ENCODE data around the gene MEMO1.
"Not testable (repeated sequence)": the region's sequence is repeated elsewhere in the genome, so short reads cannot be mapped to it uniquely, and the experiment has no call there.

Gene MEMO1

DNA sequence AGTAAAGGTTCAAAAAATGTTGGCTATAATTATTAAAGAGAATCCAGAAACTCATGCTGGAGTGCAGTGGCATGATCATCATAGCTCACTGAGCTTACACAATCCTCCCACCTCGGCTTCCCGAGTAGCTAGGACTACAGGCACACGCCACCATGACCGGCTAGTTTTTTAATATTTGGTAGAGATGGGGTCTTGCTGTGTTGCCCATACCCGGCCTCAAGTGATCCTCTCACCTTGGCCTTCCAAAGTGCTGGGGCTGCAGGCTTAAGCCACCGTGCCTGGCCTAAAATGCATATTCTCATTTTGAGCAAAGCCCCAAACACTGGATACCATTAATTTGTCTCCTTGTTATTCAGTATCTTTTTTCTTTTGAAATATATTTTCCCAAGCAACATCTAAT is 32.4 kb downstream of the MEMO1 start:
- peaks cover 9% of the 10 kb centered on the region; the same call in 1 of the 2 replicates for H3K4me1 ChIP-seq (ENCODE audit: control insufficient read depth, insufficient read depth, low read length)
- no peak overlapping the region for H3K4me3 ChIP-seq (ENCODE audit: low read depth, low read length)
- H3K9ac ChIP-seq (ENCODE audit: low read depth, low read length) = no peak overlapping the region
- H3K36me3 ChIP-seq (ENCODE audit: control insufficient read depth, insufficient read depth, low read length) = no peaks in the 10 kb centered on the region
- no peaks in the 10 kb centered on the region for H3K9me3 ChIP-seq (ENCODE audit: control insufficient read depth, insufficient read depth, low read length)
- H3K27ac ChIP-seq (ENCODE audit: low read depth, low read length) = no peak overlapping the region
- no peaks in the 10 kb centered on the region for H3K27me3 ChIP-seq (ENCODE audit: control insufficient read depth, insufficient read depth, low read length)

DNA sequence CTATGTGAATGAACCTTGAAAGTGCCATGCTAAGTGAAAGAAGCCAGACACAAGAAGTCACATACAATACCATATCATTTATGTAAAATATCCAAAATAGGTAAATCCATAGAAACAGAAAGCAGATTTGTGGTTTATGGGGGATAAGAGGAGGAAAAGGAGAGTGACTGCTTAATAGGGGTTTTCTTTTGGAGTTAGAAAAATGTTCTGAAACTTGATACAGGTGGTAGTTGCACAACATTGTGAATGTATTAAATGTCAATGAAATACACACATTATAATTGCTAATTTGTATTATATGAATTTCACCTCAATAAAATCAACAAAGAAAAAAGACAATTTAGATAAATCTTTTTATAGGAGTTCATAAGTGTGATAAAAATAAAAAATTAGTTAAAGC is 37.1 kb downstream of the MEMO1 start:
- H3K4me1 ChIP-seq (ENCODE audit: control insufficient read depth, insufficient read depth, low read length) = no peaks in the 10 kb centered on the region

DNA sequence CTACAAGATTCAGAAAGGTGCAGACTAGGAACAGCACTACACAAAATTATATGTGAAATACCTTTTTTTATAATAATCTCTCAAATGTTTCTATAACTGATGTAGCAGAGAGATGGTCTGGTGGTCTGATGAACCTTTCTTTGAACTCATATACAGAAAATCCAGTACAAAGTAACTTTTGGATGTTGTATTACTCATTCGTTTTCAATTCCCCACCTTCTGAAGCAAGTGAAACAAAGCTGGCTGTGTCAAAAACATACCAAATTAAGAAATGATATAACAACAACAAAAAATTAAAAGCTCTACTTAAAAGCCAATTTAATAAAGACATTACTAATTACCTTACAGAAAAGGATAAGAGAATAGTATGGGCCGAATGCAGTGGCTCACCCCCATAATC is 38.7 kb downstream of the MEMO1 start:
- Histone ChIP-seq H3K36me3 (ENCODE audit: control insufficient read depth, insufficient read depth, low read length) (no peaks in the 10 kb centered on the region), H3K9ac (ENCODE audit: low read depth, low read length) (no peak overlapping the region), H3K27ac (ENCODE audit: low read depth, low read length) (no peak overlapping the region), H3K27me3 (ENCODE audit: control insufficient read depth, insufficient read depth, low read length) (no peaks in the 10 kb centered on the region), H3K9me3 (ENCODE audit: control insufficient read depth, insufficient read depth, low read length) (no peaks in the 10 kb centered on the region), H3K4me1 (ENCODE audit: control insufficient read depth, insufficient read depth, low read length) (no peaks in the 10 kb centered on the region), H3K4me3 (ENCODE audit: low read depth, low read length) (no peak overlapping the region)

More for the DNA sequence above, 37.1 kb downstream of the MEMO1 start:
- no peak overlapping the region for H3K4me3 ChIP-seq (ENCODE audit: low read depth, low read length)
- H3K27me3 ChIP-seq (ENCODE audit: control insufficient read depth, insufficient read depth, low read length) = no peaks in the 10 kb centered on the region
- H3K9me3 ChIP-seq (ENCODE audit: control insufficient read depth, insufficient read depth, low read length) = no peaks in the 10 kb centered on the region
- H3K36me3 ChIP-seq (ENCODE audit: control insufficient read depth, insufficient read depth, low read length) = no peaks in the 10 kb centered on the region
- H3K9ac ChIP-seq (ENCODE audit: low read depth, low read length) = no peak overlapping the region
- no peak overlapping the region for H3K27ac ChIP-seq (ENCODE audit: low read depth, low read length)

DNA sequence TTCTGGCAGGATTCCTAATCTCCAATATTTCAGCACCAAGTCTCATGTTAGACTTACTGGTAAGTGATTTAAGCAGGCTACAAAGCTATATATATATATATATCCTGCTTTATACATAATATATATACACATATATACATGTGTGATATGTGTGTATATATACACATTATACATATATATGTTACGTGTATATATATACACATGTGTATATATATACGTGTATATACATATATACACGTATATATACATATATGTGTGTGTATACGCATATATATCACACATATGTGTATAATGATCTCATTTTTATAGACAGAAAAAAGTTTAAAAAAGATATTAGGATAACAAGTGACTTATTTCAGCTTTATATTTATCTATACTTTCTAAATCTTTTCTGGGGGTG is 41.6 kb downstream of the MEMO1 start:
- Histone ChIP-seq H3K9ac (ENCODE audit: low read depth, low read length) (no peak overlapping the region), H3K27me3 (ENCODE audit: control insufficient read depth, insufficient read depth, low read length) (no peaks in the 10 kb centered on the region), H3K27ac (ENCODE audit: low read depth, low read length) (no peak overlapping the region), H3K9me3 (ENCODE audit: control insufficient read depth, insufficient read depth, low read length) (no peaks in the 10 kb centered on the region), H3K4me1 (ENCODE audit: control insufficient read depth, insufficient read depth, low read length) (no peaks in the 10 kb centered on the region), H3K36me3 (ENCODE audit: control insufficient read depth, insufficient read depth, low read length) (no peaks in the 10 kb centered on the region), H3K4me3 (ENCODE audit: low read depth, low read length) (no peak overlapping the region)

DNA sequence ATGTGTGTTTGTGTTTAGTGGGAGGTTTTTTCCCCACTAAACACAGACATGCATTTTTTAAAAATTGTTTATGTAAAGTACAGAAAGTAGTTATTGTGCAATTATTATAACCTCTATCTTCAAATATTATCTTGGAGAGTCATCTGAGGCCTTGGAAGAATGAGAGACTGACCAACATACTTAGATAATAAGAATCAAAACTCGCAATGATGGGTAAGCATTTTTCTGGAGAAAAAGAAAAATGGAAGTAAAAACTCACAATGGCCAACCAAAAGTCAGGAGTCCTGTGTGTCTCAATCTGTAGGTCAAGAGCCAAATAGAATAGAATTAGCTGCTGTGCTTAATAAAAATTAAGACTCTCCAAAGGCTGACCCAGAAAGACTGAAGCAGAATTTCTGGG is 43.0 kb downstream of the MEMO1 start:
- H3K9ac ChIP-seq (ENCODE audit: low read depth, low read length) = no peak overlapping the region
- H3K27ac ChIP-seq (ENCODE audit: low read depth, low read length) = no peak overlapping the region
- no peaks in the 10 kb centered on the region for H3K4me1 ChIP-seq (ENCODE audit: control insufficient read depth, insufficient read depth, low read length)
- no peaks in the 10 kb centered on the region for H3K9me3 ChIP-seq (ENCODE audit: control insufficient read depth, insufficient read depth, low read length)
- H3K36me3 ChIP-seq (ENCODE audit: control insufficient read depth, insufficient read depth, low read length) = no peaks in the 10 kb centered on the region
- no peaks in the 10 kb centered on the region for H3K27me3 ChIP-seq (ENCODE audit: control insufficient read depth, insufficient read depth, low read length)
- H3K4me3 ChIP-seq (ENCODE audit: low read depth, low read length) = no peak overlapping the region

DNA sequence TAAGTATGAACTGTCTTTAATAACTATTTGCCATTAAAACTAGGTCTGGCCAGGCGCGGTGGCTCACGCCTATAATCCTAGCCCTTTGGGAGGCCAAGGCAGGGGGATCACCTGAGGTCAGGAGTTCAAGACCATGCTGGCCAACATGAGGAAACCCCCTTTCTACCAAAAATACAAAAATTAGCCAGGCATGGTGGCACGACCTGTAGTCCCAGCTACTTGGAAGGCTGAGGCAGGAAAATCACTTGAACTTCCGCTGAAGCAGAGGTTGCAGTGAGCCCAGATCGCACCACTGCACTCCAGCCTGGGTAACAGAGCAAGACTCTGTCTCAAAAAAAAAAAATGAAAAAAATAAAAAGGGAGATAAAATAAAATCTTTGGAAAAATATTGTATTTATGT is 44.4 kb downstream of the MEMO1 start:
- not testable (repeated sequence) for H3K4me3 ChIP-seq (ENCODE audit: low read depth, low read length); H3K27me3 ChIP-seq (ENCODE audit: control insufficient read depth, insufficient read depth, low read length); H3K9ac ChIP-seq (ENCODE audit: low read depth, low read length); H3K27ac ChIP-seq (ENCODE audit: low read depth, low read length); H3K36me3 ChIP-seq (ENCODE audit: control insufficient read depth, insufficient read depth, low read length); H3K4me1 ChIP-seq (ENCODE audit: control insufficient read depth, insufficient read depth, low read length); H3K9me3 ChIP-seq (ENCODE audit: control insufficient read depth, insufficient read depth, low read length)

DNA sequence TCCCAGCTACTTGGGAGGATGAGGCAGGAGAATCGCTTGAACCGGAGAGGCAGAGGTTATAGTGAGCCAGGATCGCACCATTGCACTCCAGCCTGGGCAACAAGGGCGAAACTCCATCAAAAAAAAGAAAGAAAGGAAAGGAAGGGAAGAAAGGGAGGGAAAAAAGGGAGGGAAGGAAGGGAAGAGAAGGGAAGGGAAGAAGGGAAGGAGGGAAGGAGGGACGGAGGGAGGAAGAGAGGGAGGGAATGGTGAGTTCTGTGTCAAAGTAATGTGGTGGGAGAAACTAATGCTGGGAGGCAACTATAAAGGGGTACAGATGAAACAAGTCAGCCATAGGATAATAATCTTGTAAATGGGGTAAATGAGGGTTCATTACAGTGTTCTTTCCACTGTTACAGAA is 45.7 kb downstream of the MEMO1 start:
- H3K9me3 ChIP-seq (ENCODE audit: control insufficient read depth, insufficient read depth, low read length) = no peaks in the 10 kb centered on the region
- no peak overlapping the region for H3K27ac ChIP-seq (ENCODE audit: low read depth, low read length)
- no peak overlapping the region for H3K4me3 ChIP-seq (ENCODE audit: low read depth, low read length)
- no peaks in the 10 kb centered on the region for H3K36me3 ChIP-seq (ENCODE audit: control insufficient read depth, insufficient read depth, low read length)
- no peak overlapping the region for H3K9ac ChIP-seq (ENCODE audit: low read depth, low read length)
- no peaks in the 10 kb centered on the region for H3K4me1 ChIP-seq (ENCODE audit: control insufficient read depth, insufficient read depth, low read length)
- no peaks in the 10 kb centered on the region for H3K27me3 ChIP-seq (ENCODE audit: control insufficient read depth, insufficient read depth, low read length)

DNA sequence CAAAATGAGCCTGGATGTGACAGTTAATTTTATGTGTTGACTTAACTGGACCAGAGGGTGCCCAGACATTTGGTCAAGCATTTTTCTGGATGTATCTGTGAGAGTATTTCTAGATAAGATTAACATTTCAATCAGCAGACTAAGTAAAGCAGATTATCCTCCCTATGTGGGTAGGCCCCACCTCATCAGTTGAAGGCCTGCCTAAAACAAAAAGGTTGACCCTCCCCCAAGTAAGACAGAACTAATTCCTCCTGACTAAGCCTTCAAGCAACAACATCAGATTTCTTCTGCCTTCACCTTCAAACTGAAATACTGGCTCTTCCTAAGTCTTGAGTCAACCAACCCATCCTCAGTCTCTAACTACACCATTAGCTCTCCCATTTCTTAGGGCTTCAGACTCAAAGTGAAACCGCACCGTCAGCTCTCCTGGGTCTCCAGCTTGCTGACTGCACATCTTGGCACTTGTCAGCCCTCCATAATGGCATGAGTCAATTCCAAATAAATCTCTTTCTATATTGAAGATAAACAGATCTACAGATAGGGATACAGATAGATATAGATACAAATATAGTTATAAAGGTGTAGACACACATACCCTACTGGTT is 47.9 kb downstream of the MEMO1 start:
- H3K27ac ChIP-seq (ENCODE audit: low read depth, low read length) = no peak overlapping the region
- no peak overlapping the region for H3K4me3 ChIP-seq (ENCODE audit: low read depth, low read length)
- H3K4me1 ChIP-seq (ENCODE audit: control insufficient read depth, insufficient read depth, low read length) = no peaks in the 10 kb centered on the region
- H3K36me3 ChIP-seq (ENCODE audit: control insufficient read depth, insufficient read depth, low read length) = no peaks in the 10 kb centered on the region
- H3K9ac ChIP-seq (ENCODE audit: low read depth, low read length) = no peak overlapping the region
- H3K27me3 ChIP-seq (ENCODE audit: control insufficient read depth, insufficient read depth, low read length) = no peaks in the 10 kb centered on the region
- no peaks in the 10 kb centered on the region for H3K9me3 ChIP-seq (ENCODE audit: control insufficient read depth, insufficient read depth, low read length)

DNA sequence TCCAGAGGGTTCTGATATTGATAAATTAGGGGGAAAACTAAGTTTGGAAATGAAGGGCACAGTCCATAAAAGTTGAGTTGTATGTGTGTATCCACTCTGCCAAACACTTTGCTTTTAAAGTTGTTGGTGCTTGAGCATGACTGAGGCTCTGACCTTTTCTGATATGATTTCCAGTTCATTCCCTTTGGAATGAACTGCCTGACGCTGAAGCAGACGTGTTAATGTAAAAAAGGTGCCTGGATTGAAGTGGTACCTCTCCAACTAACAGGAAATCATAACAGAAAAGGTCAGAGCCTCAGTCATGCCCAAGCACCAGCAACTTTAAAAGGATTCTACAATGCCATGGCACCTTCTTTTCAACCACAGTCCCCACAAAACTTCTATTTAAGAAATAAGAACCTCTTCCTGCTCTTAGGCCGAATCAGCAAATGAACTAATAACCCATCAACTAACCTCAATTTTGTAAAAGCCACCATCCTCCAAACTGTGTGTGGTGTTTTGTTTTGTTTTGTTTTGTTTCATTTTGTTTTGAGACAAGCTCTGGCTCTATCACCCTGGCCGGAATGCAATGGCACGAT is 52.6 kb downstream of the MEMO1 start:
- Histone ChIP-seq H3K4me3 (ENCODE audit: low read depth, low read length) (no peak overlapping the region), H3K27ac (ENCODE audit: low read depth, low read length) (no peak overlapping the region), H3K9me3 (ENCODE audit: control insufficient read depth, insufficient read depth, low read length) (no peaks in the 10 kb centered on the region), H3K4me1 (ENCODE audit: control insufficient read depth, insufficient read depth, low read length) (no peaks in the 10 kb centered on the region), H3K36me3 (ENCODE audit: control insufficient read depth, insufficient read depth, low read length) (no peaks in the 10 kb centered on the region), H3K27me3 (ENCODE audit: control insufficient read depth, insufficient read depth, low read length) (no peaks in the 10 kb centered on the region), H3K9ac (ENCODE audit: low read depth, low read length) (no peak overlapping the region)

DNA sequence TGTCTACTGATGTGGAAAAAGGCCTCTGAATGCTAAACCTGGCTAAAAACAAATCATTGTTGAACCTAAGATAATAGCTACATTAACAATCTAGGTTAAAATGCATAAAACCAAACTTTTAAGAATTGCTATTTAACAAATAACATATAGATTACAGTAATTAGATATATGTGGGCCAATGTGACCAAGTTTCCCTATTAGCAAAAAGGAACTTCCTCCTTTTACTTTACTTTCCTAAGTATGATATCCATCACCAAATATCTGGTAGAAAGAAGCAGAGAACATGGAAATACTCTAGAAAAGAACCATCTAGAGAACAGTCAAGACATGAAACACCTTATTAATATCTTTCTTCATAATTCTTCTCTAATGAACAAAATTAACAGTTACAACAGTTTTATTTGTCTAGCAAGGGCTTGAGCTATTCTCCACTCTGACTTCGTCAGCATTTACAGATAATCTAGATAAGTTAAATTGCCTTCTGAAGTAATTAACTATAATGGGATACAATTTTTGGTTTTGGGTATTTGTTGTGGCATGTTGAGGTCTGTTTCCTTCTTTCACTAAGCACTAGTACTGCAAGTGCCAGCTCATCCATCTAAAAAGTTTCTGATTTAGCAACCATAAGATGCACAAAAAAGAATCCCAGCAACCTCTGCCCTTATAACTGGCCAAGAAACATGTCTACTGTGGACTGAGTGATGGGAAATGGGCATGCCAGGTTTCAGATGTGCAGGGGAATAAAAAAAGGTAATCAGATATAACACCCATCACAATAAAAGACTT is 53.3 kb downstream of the MEMO1 start:
- H3K9ac ChIP-seq (ENCODE audit: low read depth, low read length) = no peak overlapping the region
- H3K27ac ChIP-seq (ENCODE audit: low read depth, low read length) = no peak overlapping the region
- H3K4me1 ChIP-seq (ENCODE audit: control insufficient read depth, insufficient read depth, low read length) = no peaks in the 10 kb centered on the region
- H3K36me3 ChIP-seq (ENCODE audit: control insufficient read depth, insufficient read depth, low read length) = no peaks in the 10 kb centered on the region
- H3K27me3 ChIP-seq (ENCODE audit: control insufficient read depth, insufficient read depth, low read length) = no peaks in the 10 kb centered on the region
- no peak overlapping the region for H3K4me3 ChIP-seq (ENCODE audit: low read depth, low read length)
- H3K9me3 ChIP-seq (ENCODE audit: control insufficient read depth, insufficient read depth, low read length) = no peaks in the 10 kb centered on the region

DNA sequence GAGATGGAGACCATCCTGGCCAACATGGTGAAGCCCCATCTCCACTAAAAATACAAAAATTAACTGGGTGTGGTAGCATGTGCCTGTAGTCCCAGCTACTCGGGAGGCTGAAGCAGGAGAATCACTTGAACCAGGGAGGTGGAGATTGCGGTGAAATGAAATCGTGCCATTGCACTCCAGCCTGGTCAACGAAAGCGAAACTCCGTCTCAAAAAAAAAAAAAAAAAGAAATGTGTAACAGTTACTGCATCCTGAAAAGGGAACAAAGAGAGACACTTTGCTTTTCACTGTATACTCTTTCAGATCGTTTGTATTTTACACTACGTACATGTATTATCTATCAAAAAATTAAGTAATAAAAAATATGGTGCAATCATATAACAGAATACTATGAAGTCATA is 53.9 kb downstream of the MEMO1 start:
- H3K36me3 ChIP-seq (ENCODE audit: control insufficient read depth, insufficient read depth, low read length); H3K27ac ChIP-seq (ENCODE audit: low read depth, low read length); H3K9ac ChIP-seq (ENCODE audit: low read depth, low read length); H3K9me3 ChIP-seq (ENCODE audit: control insufficient read depth, insufficient read depth, low read length); H3K4me3 ChIP-seq (ENCODE audit: low read depth, low read length); H3K27me3 ChIP-seq (ENCODE audit: control insufficient read depth, insufficient read depth, low read length); H3K4me1 ChIP-seq (ENCODE audit: control insufficient read depth, insufficient read depth, low read length): not testable (repeated sequence)
